Epidermal melanocyte (primary cell): Measurements from ENCODE around the gene EML1.
A peak's percentile ranks its signal among the peaks of the same experiment; 100 is the strongest.

Experiments
- DNase-seq: peaks from one replicate; pipeline ENCODE4 v3.0.0; 2011; ENCODE audit warnings: low spot score; ENCODE audit not compliant: insufficient read length

Gene EML1

DNA sequence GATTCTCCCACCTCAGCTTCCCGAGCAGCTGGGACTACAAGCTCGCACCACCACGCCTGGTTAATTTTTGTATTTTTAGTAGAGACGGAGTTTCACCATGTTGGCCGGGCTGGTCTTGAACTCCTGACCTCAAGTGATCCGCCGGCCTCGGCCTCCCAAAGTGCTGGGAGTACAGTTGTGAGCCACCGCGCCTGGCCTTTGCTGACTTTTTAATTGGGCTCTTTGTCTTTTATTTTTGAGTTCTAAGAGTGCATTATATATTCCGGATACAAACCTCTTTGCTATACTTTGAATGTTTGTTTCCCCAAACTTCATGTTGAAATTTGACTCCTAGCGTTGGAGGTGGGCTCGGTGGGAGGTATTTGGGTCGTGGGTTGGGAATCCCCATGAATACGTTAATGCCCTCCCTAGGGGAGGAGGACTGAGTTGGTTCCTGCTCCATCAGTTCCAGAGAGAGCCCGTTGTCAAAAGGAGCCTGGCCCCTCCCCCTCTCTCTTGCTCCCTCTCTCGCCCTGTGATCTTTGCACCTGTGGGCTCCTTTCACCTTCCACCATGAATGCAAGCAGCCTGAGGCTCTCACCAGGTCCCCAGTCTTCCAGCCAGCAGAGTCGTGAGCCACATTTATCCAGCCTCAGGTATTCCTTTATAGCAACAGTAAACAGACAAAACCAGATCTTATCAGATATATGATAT lies 168.8 kb downstream of the EML1 start:
- DNase-seq = no peak

DNA sequence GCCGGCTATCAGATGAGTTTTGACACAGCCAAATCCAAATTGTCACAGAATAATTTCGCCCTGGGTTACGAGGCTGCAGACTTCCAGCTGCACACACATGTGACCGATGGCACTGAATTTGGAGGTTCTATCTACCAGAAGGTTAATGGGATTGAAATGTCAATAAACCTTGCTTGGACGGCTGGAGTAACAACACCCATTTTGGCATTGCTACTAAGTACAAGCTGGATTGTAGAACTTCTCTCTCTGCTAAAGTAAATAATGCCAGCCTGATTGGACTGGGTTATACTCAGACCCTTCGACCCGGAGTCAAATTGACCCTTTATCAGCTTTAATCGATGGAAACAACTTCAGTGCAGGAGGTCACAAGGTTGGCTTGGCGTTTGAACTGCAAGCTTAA lies 171.8 kb downstream of the EML1 start:
- DNase-seq = no peak

DNA sequence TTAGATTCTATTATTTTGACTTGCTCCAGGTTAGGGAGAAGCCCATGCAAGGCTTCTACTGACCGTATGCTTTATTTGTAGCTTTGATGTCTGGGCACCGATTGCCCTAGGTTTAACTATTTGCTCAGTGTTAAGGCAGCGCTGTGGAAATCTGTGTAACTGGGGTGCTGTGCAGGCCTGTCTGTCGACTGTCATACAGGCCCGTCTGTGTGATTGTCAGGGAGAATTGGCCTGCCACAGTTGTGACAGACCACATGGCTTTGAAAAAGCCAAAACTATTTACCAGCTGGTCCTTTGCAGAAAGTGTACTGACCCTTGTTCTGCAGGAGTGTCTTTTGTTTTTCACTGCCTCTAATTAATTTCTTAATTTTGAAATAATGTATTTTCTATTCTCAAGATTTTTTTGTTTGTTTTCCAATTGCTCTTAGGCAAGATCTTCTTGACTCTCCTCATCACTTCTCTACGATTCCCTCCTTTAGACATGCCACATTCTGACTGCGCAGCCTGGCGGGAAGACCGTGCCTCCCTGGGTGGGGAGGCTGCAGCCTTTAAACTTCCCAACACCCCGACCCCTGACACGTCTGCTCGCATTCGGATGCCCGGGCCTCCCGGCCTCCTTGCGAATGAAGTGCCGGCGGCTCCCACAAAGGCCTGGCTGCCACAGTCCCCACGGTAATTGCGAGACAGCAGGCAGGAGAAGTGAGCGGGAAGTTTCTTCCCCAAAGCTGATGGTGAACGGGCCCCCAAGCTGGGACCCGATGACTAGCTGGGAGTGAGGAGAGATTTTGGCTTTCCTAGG lies 173.0 kb downstream of the EML1 start:
- DNase-seq = no peak

DNA sequence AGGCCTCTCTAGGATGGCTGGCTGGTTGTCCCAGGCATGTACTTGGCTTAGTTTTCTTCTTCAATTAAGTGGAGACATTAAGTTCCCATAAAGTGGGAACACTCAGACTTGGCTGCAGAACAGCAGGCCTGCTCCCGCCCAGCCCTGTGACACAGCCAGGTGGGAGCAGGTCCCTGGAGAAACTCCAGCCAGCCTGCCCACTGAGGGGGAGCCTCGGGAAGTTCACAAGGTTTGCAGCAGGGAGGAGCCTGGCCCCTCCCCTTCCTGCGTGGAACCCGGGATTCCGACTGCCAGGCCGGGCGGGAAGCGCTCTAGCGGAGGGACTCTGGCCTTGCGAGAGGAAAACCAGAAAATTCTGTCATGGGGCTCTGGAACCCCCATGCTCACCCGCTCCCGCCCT lies 173.7 kb downstream of the EML1 start:
- no peak for DNase-seq

DNA sequence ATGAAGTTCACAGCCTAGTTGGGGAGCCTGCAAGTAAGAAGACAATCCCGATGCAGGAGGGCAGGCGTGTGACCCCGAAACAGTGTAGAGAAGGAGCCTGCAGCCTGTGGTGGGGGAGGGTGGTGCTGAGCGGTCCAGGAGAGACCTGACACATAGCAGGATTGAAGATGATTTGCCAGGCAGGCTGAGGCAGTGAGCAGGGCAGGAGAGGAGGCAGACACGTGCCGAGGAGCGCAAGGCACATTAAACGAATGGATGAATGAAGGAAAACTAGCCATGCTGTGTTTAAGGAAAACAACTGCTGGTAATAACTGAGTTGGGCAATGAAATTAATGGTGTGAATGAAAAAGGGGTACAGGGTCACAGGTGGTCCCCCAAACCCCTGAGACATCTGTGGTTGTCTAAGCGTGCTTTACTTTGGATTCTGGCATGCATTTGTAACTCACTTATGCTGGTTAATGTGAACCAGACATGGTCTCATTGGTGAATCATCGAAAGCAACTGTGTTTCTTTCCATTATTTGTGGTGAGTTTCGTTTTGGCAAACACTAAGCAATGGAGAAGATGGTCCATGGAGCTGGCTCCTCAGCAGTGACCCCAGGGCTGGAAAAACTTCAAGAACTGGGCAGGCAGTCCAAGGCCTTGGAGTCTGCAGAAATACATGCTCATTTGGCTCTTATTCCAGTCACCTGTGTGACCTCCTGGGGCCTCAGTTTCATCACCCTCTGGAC lies 175.1 kb downstream of the EML1 start:
- peak; percentile 76 for DNase-seq

DNA sequence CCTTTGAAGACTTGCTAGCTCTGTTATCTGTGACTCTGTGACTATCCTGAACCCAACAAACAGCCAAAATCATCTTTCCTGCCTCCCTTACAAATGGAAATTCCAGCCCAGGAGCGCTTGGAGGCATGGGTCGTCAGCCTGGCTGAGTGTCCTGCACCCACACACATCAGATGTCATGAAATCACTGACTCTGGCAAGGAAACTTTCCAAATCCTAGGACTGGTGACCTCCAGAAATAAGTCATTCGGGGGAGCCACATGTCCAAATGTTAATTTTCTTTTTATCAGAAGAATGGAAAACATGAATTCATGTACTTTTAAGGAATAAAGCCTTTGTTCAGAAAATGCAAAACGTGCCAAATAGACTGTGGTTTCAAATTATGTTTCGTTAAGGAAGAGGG lies 175.7 kb downstream of the EML1 start:
- DNase-seq = no peak

DNA sequence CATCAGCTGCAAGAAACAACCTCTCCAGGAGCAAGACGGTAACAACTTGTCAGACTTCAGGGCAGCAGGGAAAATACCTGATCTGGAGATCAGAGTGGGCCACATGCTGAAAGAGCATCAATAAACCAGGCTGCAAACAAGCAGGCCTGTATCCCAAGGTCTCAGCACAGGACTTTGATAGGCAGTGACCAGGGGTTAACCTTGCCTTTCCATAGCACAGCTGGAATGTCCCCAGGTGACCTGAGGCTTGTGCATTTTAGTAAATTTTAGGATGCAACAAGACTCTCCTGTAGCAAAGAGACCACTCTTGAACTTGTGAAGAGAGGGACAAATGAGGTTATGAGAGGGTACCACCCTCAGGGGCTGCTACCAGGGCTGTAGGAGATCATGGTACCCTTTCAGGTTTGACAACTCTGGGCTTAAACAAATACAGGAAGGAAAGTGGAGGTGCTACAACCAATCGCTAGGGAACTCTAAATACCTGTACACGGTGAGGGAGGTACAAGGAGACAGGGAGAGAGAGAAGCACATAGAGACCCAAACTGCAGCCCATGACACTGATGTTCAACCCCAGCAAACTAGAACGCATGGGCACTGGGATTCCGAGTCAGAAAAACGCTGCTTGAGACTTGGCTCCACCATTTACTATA lies 176.6 kb downstream of the EML1 start:
- DNase-seq = no peak

DNA sequence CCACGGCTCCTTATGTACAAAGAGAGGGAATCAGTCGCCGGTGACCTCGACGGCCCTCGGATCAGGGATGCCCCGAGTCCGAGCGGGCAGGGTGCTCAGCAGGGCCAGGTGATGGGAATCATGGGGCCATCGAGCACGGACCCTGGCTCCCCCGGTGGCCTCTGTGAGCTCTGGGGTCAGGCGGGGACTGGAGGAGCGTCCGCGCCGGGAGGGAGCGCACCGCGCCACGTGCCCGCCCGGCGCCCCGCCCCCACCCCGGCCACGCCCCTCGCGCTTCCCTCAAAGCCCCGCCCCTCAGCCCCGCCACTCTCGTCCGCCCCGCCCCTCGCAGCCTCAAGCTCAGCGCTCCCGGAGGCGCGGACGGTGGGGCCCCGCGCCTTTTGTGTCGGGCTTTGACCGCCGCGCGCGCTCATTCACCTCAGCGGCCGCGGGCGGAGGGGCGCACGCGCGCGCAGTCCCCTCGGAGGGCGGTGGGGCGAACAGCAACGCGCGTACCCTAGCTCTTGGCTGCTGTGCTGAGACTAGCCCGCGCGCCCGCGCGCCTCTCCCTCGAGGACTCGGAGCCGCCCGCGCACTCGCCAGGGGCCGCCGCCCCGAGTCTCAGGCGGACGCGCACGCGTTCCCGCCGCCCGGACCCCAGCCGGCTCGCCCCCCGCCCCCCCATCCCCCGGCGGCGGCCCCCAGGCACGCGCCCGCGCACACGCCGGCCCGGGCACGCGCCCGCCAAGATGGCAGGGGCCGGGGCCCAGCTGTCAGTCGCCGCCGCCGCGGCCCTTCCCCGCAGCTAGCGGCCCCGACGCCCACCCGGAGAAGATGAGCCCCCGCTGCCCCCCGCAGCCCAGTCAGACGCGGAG lies 178.1 kb downstream of the EML1 start:
- DNase-seq = peak; percentile 73

DNA sequence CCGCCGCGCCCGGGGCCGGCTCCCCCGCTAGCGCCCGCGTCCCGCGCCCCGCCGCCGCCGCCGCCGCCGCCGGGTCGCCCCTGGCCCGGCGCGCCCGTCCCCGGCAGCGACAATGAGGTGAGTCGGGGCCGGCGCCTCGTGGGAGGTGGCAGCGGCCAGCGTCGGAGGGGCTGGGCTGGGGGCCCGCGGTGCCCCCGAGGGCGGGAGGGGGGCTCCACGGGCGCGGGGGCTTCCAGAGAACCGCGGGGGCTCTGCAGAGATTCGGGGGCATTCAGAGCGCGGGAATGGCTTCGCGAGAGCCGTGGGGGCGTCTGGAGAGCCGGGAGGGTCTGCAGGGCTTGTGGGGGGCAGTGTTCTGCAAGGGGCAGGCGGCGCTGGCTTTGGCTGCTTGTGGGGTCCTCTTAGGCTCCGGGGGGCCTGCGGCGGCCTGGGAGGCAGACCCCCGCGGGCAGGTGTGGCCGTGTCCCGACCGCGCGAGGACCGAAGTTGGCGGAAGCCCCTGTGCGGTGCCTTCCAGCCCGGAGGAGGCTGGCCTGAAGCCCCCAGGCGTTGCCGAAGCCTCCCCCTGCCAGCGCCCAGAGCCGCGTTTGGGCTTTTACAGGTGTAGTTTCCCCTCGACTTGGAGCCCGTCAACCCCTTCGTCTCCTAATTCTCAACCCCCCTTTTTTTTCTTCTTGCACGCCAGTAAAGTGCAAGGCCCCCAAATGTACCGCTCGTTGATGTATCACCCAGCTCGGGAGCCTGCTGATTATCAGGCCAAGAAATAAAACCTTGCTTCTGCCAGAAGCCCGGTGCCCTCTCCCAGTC lies 178.9 kb downstream of the EML1 start:
- no peak for DNase-seq

DNA sequence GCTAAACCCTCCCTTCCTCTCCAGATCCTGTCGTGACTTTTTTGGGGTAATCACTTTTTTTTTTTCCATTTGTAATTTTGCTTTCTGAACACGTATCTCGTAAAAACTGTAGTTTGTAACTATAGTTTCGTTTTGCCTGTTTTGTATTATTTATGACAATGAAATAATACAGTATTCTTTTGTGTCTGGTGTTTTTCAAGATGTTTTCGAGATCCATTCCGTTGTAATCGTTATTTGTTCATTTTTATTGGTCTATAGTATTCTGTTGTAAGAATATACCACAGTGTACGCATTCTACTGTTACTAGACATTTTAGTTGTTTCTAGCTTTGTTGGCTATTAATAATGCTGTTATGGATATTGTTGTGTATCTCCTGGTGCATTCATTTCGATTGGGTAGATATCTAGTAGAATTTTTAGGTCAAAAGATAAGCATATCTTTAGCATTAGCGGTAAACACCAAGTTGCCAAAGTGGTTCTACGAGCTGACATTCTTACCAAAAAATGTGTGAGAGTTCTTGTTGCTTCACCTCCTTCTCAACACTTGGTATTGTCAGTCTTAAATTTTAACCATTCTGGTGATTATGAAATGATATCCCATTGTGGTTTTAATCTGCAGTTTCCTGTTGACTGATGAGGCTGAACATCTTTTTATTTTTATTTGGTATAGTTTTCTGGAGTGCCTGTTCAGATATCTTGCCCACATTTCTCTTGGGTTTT lies 179.7 kb downstream of the EML1 start:
- no peak for DNase-seq

DNA sequence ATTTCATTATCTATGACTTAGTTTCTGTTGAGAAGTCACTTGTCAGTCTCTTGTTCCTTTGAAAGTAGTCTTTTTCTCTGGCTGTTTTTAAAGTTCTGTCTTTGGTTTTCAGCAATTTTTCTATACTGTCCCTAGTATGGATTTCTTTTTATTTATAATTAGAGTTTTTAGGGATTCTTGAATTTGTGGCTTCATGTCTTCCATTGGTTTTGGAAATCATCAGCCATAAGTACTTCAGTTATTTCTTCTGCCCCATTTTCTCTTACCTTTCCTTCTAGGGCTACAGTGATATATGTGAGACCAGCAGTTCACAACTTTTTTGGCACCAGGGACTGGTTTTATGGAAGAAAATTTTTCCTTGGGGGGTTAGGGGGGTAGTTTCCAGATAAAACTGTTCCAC lies 182.0 kb downstream of the EML1 start:
- DNase-seq = no peak

DNA sequence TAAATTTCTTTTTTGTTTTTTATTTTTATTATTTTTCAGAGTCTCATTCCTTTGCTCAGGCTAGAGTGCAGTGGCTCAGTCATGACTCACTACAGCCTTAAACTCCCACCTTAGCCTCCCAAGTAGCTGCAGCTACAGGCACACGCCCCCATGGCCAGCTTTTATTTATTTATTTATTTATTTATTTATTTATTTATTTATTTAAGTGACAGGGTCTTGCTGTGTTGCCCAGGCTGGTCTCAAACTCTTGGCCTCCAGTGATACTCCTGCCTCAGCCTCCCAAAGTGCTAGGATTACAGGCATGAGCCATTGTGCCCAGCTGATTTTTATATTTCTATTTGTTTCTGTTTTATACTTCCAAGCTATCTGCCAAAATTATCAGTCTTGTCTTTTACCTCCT lies 182.8 kb downstream of the EML1 start:
- no peak for DNase-seq

DNA sequence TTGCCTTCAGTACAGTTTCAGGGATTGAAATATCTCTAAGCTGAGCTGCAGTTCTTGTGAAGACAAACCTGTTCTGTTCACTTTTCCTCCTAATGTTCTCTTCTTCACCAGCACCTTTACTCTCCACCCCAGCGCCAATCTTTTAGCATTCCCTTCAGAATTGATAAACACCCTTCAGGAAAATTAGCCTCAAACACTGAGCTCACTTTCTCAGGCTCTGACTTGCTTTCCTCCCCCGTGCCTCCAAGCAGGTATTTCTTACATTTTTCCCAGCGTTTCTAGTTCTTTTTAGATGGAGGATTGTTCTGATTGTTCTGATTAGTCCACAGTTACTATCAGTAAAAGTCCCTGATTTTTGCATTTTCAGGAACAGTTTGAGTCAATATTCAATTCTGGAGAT lies 183.5 kb downstream of the EML1 start:
- DNase-seq = no peak

DNA sequence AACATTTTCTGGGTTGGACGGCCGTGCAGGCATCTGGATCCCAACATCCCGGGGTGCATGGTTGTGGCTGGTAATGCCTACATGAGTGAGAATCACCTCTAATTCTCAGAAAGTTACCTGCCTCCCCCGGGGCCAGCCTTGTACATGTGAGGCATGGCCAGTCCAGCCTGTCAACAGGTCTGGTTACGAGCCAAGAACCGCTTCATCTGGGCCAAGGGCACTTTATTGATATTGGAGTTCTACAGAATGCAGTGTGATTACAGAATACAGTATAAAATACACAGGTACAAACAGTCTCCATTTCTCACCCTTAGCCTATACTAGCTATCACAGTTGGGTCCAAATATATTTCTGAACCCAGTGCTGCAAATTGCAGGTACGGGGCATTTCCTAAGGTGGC lies 187.1 kb downstream of the EML1 start:
- no peak for DNase-seq

DNA sequence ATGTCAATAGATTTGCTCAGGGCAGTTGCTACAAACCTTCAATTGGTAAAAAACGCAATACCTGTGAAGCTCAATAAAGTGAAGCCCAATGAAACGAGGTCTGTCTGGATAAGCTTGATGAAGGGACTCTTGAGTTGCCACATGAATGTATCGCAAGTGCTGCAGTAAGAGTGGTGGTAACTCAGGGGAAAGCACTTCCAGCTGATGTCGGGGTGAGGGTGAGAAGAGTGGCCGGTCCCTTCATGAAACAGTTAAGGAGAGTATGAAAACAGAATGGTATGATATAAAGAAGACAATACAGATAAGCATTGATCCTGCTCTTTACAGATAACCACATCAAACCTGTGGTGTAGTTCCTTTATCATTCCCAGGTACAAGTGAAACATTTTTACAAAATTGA lies 188.6 kb downstream of the EML1 start:
- no peak for DNase-seq

DNA sequence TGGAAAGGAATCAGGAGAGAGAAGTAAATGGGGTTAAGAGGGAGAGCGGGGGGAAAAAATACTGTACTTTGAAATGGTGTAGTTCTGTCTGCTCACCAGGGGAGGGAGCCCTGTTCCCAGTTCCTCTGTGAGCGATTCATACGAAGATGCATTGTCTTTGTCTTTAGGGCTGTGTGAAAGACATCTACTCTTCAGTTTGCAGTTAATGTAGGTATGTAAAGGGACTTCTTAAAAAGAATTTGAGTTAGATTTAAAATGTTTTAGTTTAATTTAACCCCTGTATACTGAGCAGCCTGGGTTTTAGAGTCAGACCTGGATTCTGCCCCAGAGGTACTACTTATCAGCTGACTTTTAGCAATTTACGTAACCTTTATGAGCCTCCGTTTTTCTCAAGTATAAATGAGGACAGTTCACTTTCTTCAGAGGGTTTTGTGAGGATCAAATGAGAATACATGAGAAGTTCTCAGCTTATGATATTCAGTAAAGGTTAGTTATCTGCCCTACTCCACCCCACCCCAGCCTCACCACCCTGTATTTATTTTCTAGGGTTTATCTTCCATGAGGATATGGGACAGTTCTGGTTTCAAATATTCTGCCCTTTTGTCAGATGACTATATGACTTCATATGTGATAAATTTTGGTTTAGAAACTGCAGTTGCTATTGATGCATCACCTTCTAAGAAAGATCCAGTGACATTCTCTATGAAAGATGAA lies 189.5 kb downstream of the EML1 start:
- peak; percentile 69 for DNase-seq

DNA sequence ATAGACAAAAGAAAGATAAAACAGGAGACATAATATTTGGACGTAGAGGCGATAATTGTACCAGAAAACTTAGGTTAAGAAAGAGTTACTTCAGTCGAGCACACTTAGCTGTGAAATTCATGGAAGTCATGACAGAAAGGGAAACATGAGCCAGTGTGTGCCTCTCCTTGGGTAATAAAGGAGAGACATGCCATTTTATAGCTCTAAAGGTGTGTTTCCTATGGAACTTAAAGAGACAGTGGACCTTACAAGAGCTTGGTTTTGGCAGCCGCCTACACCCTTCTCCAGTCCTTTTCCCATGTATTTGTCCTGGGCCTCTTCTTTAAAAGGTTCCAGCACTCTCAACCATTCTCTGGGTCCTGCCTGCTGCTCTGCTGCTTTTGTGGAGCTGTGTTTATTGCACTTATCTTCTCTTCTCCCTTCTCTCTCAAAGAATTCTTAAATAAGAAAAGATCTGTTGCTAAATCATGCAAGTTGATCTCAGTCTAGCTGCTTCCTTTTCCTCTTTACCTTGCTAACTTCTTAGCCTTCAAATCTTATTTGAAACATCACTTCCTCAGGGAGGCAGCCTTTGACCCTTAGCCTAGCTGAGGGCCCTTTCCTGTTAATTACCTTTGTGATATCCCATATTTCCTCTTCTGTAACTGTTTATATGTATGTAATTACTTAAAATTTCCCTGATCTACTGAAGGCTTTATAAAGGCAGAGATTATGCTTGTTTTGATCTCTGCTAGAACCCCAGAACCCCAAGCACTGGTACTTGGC lies 190.2 kb downstream of the EML1 start:
- no peak for DNase-seq

DNA sequence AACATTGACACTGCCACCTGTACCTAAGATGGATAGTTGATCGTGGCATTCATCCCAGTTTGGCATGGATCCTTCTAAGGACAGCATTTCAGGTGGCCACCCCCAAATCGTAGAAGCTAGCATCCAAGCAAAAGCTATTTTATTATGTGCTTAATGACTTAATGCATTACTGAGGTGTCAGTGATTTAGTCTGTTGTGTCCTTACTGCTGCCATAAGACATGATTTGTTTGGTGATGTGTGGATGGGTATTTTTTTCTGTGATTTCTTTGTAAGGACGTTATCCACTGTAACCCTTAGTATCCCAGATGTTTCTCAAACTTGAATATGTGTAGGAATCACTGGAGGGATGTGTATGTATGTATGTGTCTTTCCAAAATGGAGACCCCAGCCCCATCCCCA lies 190.8 kb downstream of the EML1 start:
- no peak for DNase-seq
